K562 (cell line): Measurements from ENCODE around the gene KNCN. TPM values are rescaled to one million over a fixed set of nuclear protein-coding genes. Genes with fewer than 3 reads are reported as not detected.

ENCODE experiments used
- BHLHE40 ChIP-seq: IDR thresholded peaks from 2 replicates; pipeline ENCODE4 v1.6.1; 2011; ENCODE audit warnings: low read length, improper control_type of control experiment
- CHD2 ChIP-seq: IDR thresholded peaks from 2 replicates; pipeline ENCODE4 v1.6.1; 2011; ENCODE audit warnings: low read depth, low read length
- COPS2 ChIP-seq: fragments of 450-650 bp; conservative IDR thresholded peaks from 2 replicates; pipeline ENCODE4 v1.6.1; 2016; ENCODE audit warnings: mild to moderate bottlenecking, moderate library complexity
- ELF4 ChIP-seq: fragments of 450-650 bp; formaldehyde crosslinking; IDR thresholded peaks from 2 replicates; pipeline ENCODE4 v1.4.0; 2022; ENCODE audit warnings: missing genetic modification characterization
- FOSL1 ChIP-seq: fragments of 200-800 bp; sonication (Bioruptor generic); conservative IDR thresholded peaks from 2 replicates; pipeline ENCODE4 v1.6.1; 2016; ENCODE audit warnings: missing genetic modification characterization, missing compliant biosample characterization
- JUND ChIP-seq, 2 experiments: IDR thresholded peaks; 2 replicates in 1 of 2; 3 replicates in 1 of 2; pipeline ENCODE4 v1.6.1; 2011; ENCODE audit warnings: borderline replicate concordance in 2 of 2, low read depth in 2 of 2, low read length in 2 of 2, improper control_type of control experiment in 1 of 2, missing biosample characterization in 1 of 2, missing genetic modification characterization in 1 of 2, missing genetic modification reagents in 1 of 2
- L3MBTL2 ChIP-seq: fragments of 450-650 bp; IDR thresholded peaks from 2 replicates; pipeline ENCODE4 v1.6.1; 2016; ENCODE audit warnings: mild to moderate bottlenecking, moderate library complexity
- LCOR ChIP-seq: sonication (generic); formaldehyde crosslinking; IDR thresholded peaks from 2 replicates; pipeline ENCODE4 v1.8.0; 2022; ENCODE audit warnings: mild to moderate bottlenecking, missing genetic modification reagents
- MEF2D ChIP-seq: conservative IDR thresholded peaks from 2 replicates; pipeline ENCODE4 v1.6.1; 2016; ENCODE audit warnings: low read depth, missing genetic modification characterization, missing compliant biosample characterization
- NFXL1 ChIP-seq: fragments of 450-650 bp; formaldehyde crosslinking; IDR thresholded peaks from 2 replicates; pipeline ENCODE4 v1.4.0; 2021; ENCODE audit warnings: mild to moderate bottlenecking
- PCBP2 ChIP-seq: fragments of 200-400 bp; formaldehyde crosslinking; IDR thresholded peaks from 2 replicates; pipeline ENCODE4 v1.6.1; 2018; ENCODE audit warnings: low read length, low read depth, mild to moderate bottlenecking, moderate library complexity; ENCODE audit not compliant: poor library complexity, severe bottlenecking
- SMARCB1 ChIP-seq: IDR thresholded peaks from 2 replicates; pipeline ENCODE4 v1.6.1; 2011; ENCODE audit warnings: improper control_type of control experiment, low read depth; ENCODE audit not compliant: insufficient read length
- TEAD1 ChIP-seq, 2 experiments: fragments of 450-650 bp in 1 of 2; sonication (generic) in 1 of 2; formaldehyde crosslinking; IDR thresholded peaks; 2 replicates each; pipeline versions ENCODE4 v1.4.0 to v1.8.0; 2020 to 2022; ENCODE audit warnings: mild to moderate bottlenecking in 2 of 2, missing genetic modification reagents in 1 of 2
- THAP7 ChIP-seq: fragments of 250-450 bp; sonication (Bioruptor Pico); IDR thresholded peaks from 2 replicates; pipeline ENCODE4 v1.5.0; 2021
- ZNF134 ChIP-seq: fragments of 250-450 bp; sonication (Bioruptor Pico); conservative IDR thresholded peaks from 2 replicates; pipeline ENCODE4 v1.4.0; 2020
- ZNF274 ChIP-seq: IDR thresholded peaks from 2 replicates; pipeline ENCODE4 v1.6.1; 2011; ENCODE audit warnings: low read depth, mild to moderate bottlenecking, low read length, moderate library complexity, borderline replicate concordance
- ZNF592 ChIP-seq: fragments of 450-650 bp; IDR thresholded peaks from 2 replicates; pipeline ENCODE4 v1.6.1; 2017; ENCODE audit warnings: antibody characterized with exemption, mild to moderate bottlenecking
- polyA plus RNA-seq, 8 experiments: library from polyadenylated mRNA; depleted of rRNA in 4 of 8; stranded (reverse) in 5 of 8; unstranded in 3 of 8; fragments of >200 nt; fragmentation: Nextera tagmentation in 2 of 8; fragmentation: Illumina TruSeq in 1 of 8; extraction: Ambion mirVana in 2 of 8; extraction: Trizol in 1 of 8; gene quantifications; 2 replicates each; pipeline versions ENCODE4 v1.2.1 to v1.2.3, GENCODE V29; 2011 to 2014; ENCODE audit warnings: inconsistent platforms in 1 of 8, missing spikeins in 1 of 8
- total RNA-seq, 7 experiments: library from RNA; depleted of rRNA in 6 of 7; stranded (reverse); fragments of >200 nt in 6 of 7; fragmentation: Illumina TruSeq in 2 of 7; extraction: Trizol in 2 of 7; gene quantifications; 2 replicates each; pipeline versions ENCODE4 v1.2.1 to v1.2.3, GENCODE V29; 2011 to 2021; ENCODE audit warnings: low replicate concordance in 1 of 7
- TF ChIP-seq, protein P1 (sequence below), 3 experiments: fragments of 200-800 bp in 1 of 3; sonication (Bioruptor generic) in 1 of 3; sonication (generic) in 1 of 3; formaldehyde crosslinking in 1 of 3; IDR thresholded peaks; 2 replicates each; pipeline versions ENCODE4 v1.6.1 to v1.8.0; 2016 to 2022; ENCODE audit warnings: mild to moderate bottlenecking in 2 of 3, missing compliant biosample characterization in 2 of 3, missing genetic modification characterization in 2 of 3, missing genetic modification reagents in 1 of 3
- TF ChIP-seq, protein P2 (sequence below): sonication (generic); formaldehyde crosslinking; IDR thresholded peaks from 2 replicates; pipeline ENCODE4 v1.8.1; 2023; ENCODE audit warnings: mild to moderate bottlenecking, missing genetic modification reagents

Gene KNCN
- total and polyA plus RNA-seq, 9 of the 15 experiments (the other 6 are each of a cell fraction or from before 2014, with no cell fraction given), result not detected

- TF ChIP-seq MEF2D (tag), result peak; percentile 77
- peak; percentile 53; the same call in 1 of the 2 replicates for TF ChIP-seq CHD2
- TF ChIP-seq FOSL1 (tag), result peak; percentile 86
- peak; percentile 49; the same call in 1 of the 2 replicates for TF ChIP-seq ZNF274
- TF ChIP-seq, protein P1, sequence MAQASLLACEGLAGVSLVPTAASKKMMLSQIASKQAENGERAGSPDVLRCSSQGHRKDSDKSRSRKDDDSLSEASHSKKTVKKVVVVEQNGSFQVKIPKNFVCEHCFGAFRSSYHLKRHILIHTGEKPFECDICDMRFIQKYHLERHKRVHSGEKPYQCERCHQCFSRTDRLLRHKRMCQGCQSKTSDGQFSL (CRISPR knock-in tag; IDR thresholded peaks at IDR 0.05), result no peak
- TF ChIP-seq, protein P1 (tag; IDR thresholded peaks at IDR 0.05), result no peak
- TF ChIP-seq ZNF134, result no peak
- peak; percentile 98 for TF ChIP-seq BHLHE40
- peak; percentile 36; the same call in 1 of the 2 replicates for TF ChIP-seq ELF4 (CRISPR knock-in tag)
- peak in 1 of 2 experiments; percentile 22; a peak in 1 of 4 replicates for TF ChIP-seq TEAD1 (CRISPR knock-in tag; IDR thresholded peaks at IDR 0.05)
- TF ChIP-seq L3MBTL2, result peak; percentile 95
- no peak; the same call in none of the 2 replicates for TF ChIP-seq LCOR (CRISPR knock-in tag)
- no peak for TF ChIP-seq PCBP2
- TF ChIP-seq, protein P2, sequence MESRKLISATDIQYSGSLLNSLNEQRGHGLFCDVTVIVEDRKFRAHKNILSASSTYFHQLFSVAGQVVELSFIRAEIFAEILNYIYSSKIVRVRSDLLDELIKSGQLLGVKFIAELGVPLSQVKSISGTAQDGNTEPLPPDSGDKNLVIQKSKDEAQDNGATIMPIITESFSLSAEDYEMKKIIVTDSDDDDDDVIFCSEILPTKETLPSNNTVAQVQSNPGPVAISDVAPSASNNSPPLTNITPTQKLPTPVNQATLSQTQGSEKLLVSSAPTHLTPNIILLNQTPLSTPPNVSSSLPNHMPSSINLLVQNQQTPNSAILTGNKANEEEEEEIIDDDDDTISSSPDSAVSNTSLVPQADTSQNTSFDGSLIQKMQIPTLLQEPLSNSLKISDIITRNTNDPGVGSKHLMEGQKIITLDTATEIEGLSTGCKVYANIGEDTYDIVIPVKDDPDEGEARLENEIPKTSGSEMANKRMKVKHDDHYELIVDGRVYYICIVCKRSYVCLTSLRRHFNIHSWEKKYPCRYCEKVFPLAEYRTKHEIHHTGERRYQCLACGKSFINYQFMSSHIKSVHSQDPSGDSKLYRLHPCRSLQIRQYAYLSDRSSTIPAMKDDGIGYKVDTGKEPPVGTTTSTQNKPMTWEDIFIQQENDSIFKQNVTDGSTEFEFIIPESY (CRISPR knock-in tag), result peak; percentile 67
- no peak for TF ChIP-seq SMARCB1
- no peak for TF ChIP-seq THAP7 (CRISPR knock-in tag)
- peak; percentile 75; the same call in 1 of the 2 replicates for TF ChIP-seq JUND (IDR thresholded peaks at IDR 0.05; ENCODE audit: borderline replicate concordance, low read depth, low read length)
- peak; percentile 63; the same call in 1 of the 3 replicates for TF ChIP-seq JUND (tag; IDR thresholded peaks at IDR 0.05; ENCODE audit: borderline replicate concordance, low read depth, low read length)
- TF ChIP-seq NFXL1 (CRISPR knock-in tag), result peak; percentile 15; the same call in 1 of the 2 replicates
- TF ChIP-seq COPS2, result no peak
- TF ChIP-seq ZNF592, result peak; percentile 87
Observed at GRCh38 chr1:46522184-46522968, 29.1 kb downstream of the KNCN start (continued).
